GM10847 (cell line): ENCODE data around the gene POLR2J.
"Not testable (repeated sequence)": the region's sequence is repeated elsewhere in the genome, so short reads cannot be mapped to it uniquely, and the experiment has no call there.

Experiments
- POLR2A ChIP-seq: IDR thresholded peaks from 2 replicates; pipeline ENCODE4 v1.6.1; 2011; ENCODE audit not compliant: insufficient read length; ENCODE audit errors: extremely low read depth

Gene POLR2J

GRCh38 chr7:102478314-102479208 is at the start of gene POLR2J:
Gene POLR2J (minus strand): TSS chr7:102478922. CDS start chr7:102478860, 62 bp downstream.
- not testable (repeated sequence) for TF ChIP-seq POLR2A

DNA sequence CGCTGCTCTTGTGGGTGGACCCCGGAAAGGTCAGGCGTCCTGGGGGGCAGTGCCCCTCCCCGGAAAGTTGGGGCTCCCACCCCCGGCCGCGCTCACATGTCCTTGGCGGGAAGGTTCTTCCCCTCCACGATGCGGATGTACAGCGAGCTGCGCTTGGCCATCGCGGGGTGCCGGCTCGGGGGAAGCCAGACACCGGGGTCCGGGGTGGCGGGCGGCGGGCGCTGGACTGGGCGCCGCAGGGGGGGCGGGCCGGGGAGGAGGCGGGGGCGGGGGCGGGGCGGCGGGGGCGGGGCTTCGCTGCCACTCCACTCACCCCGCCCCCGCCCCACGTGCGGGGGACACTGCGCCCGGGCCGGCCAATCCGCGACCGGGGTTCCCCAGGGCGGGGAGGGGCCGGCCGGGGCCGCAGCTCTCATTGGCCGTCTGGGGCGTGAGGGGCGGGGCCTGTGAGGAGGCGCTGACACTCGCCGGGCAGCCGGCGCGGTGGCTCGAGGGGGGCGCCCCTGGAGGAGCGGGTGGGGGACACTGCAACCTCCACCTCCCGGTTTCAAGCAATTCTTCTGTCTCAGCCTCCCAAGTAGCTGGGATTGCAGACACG is 38.9 kb upstream of the POLR2J start, which contains the start of gene RASA4B:
TSS of gene RASA4B (minus strand) at position 228 of the 598 bp plus-strand sequence. CDS start at position 161, 67 bp downstream.
- not testable (repeated sequence) for TF ChIP-seq POLR2A

DNA sequence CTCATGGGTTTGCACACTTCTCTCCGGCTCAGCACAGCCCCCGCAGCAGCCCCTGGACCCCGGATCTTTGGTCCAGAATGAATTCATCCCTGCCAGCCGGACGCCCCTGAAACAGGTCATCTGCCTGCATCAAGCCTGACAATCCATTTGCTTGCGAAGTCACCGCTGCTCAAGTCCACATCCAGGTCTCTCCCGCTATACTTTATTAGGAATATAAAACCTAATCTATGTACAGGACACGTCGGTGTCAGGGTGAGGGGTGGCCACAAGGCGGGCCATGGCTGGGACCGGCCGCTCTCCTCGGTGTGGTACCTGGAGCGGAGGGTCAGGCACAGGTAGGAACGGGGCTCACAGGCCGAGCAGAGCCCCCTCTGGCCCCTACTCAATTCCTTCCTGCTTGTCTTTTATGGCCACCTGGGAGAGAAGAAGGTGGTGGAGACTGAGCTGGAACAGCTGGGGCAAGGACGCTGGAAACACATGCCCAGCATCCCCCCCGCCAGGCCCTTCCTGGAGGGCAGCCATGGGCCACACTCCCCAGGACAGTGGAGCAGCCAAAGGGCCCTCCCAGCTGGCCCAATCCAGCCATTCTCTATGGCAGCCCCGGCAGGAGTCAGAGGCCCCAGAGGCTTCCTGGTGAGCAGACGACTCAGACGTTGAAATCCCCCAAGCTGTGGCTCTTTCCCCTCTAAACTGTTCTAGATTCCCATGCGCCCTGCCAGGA is 5.3 kb downstream of the POLR2J start:
- TF ChIP-seq POLR2A: no peak

- TF ChIP-seq POLR2A: no peak
Observed at GRCh38 chr7:102472126-102473041, 6.3 kb downstream of the POLR2J start.

DNA sequence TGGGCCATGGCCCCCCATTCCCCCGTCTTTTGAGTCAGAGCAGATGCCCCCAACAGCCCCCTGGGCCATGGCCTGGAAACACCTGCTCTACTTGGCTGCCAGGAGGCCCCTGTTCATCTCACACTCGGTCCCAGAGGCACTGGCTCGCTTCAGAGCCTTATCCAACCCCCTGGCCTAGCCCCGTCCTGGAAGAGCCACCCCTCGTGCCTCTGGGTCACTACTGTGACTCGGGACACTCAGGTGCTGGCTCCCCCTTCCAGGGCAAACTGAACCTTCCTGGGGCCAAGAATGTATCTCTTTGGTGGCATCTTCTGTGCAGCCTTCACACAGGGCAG is 7.0 kb downstream of the POLR2J start:
- TF ChIP-seq POLR2A: no peak

DNA sequence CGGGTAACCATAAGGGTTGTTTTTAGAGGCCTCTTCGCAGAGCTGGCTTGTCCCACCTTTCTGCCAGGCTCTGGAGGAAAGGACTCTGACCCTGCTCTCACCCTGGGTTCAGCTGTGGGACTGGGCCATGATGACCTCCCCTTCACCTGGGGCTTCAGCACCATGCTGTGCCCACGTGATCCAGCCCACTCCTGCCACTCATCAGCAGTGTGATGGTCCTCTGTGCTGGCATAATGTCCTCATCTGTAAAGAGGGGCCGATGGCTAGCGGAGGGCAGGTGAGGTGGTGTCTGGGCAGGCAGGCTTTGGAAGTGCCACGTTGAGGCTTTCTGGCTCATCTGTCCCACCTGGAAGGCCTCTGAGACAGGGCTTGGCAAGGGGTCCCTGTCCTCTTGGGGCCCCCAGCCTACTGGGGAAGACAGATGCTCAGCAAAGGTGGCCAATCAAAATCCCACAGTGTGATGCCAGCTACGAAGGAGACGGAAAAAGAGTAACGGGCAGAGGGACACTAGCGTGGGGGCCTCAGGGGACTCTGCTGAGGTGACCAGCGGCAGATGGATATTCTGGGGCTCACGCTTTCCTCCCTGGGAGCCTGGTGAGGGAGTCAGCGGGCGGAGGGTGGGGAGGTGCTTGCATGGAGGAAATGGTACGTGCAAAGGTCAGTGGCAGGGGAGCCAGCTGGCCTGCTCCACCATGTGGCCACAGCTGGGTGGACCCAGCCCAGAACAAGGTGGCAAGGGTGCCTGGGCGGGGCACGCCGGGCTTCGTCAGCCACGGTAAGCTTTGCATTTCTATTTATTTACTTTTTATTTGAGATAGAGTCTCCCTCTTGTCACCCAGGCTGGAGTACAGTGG is 8.5 kb downstream of the POLR2J start:
- no peak for TF ChIP-seq POLR2A

GRCh38 chr7:102469351-102469971 is 9.3 kb downstream of the POLR2J start:
- TF ChIP-seq POLR2A: no peak

DNA sequence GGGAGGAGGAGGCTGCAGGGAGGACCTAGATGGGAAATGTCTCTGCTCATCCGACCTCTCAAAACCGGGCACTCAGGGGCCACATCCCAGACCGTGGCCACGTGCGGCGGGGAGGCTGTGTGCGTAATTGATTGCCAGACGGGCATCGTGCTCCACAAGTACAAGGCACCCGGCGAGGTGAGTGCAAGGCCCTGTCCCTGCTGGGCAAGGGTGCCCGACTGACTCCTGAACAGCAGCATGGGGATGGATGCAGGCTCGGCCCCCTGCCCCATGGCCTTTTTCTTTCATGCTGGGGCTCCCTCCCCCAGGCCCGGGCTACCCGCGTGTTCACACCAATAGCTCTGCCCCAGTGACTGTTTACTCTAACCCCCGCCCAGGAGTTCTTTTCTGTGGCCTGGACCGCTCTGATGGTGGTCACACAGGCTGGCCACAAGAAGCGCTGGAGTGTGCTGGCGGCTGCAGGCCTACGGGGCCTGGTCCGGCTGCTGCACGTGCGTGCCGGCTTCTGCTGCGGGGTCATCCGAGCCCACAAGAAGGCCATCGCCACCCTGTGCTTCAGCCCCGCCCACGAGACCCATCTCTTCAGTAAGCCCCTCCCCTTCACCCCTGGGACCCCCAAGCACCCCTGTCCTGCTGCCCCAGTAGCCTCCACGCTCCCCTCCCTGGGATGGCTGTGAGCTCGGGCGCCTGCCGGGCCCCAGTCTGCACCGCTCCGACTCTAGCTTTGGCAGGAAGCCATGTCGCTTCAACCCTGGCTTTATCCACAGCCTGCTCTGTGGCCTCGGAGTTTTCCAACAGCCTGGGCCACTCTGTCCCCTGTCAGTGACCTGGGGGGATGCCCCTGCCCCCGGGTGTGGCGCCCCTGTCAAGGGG is 10.0 kb downstream of the POLR2J start:
- no peak for TF ChIP-seq POLR2A

GRCh38 chr7:102467581-102468477 is 10.9 kb downstream of the POLR2J start:
- TF ChIP-seq POLR2A: no peak

DNA sequence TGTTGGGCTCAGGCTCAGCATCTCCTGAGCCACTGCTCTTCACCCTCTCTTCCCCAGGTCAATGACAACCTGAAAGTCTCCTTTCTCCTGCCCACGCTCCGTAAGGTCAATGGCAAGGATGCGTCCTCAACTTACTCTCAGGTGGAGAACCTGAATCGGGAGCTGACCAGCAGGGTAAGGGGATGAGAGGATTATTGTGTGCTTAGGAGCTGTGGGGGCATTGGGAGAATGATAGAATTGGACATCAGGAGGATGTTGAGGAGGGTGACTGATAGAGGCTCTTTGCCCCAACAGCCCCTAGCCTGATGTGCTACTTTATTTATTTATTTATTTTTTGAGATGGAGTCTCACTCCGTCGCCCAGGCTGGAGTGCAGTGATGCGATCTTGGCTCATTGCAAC is 12.6 kb downstream of the POLR2J start:
- TF ChIP-seq POLR2A: no peak

DNA sequence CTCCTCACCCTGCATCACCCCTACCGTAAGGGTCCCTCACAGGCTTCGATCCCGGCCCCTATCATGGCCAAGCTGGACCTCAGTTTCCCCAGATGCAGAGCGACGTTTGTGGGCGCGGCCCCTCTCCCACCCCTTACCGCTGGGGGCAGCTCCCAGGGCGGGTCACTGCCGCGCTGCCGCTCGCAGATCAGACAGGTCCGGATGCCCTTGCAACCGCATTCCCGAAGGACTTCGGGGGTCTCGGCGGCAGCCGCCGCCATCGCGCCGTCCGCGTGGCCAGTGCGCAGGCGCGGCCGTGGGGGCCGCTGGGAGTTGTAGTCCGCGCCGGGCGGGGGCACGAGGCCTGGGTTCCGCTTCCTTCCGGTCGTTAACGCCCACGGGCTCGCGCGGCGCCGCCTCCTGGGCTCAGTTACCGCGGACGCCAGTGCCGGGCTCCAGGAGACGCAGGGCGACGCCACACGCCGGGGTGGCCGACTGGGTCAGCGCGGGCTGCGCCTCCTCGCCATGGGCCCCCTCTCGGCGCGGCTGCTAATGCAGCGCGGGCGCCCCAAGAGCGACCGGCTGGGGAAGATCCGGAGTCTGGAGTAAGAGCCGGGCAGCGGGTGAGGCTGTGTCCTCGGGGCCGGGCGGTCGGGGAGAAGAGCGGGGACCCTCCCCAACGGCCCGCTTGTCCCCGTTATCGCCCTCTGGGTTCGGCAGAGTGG is 14.0 kb downstream of the POLR2J start, which contains the start of the genes ALKBH4 and LRWD1:
TSS of gene ALKBH4 (minus strand) at position 287 of the 704 bp plus-strand sequence. CDS start at position 260, 27 bp downstream.
TSS of gene LRWD1 (plus strand) at position 408 of the 704 bp plus-strand sequence. CDS start at position 505, 97 bp downstream.
- peak; percentile 72 for TF ChIP-seq POLR2A
